HepG2 (cell line): ENCODE results near the gene ANKRD55. TPM values are rescaled to one million over a fixed set of nuclear protein-coding genes. Genes with fewer than 3 reads are reported as not detected.

ENCODE experiments used
- ATF1 ChIP-seq: IDR thresholded peaks from 2 replicates; pipeline ENCODE4 v1.6.1; 2016; ENCODE audit warnings: mild to moderate bottlenecking, control low read depth
- CSRNP1 ChIP-seq: sonication (generic); formaldehyde crosslinking; IDR thresholded peaks from 2 replicates; pipeline ENCODE4 v1.8.1; 2023; ENCODE audit warnings: mild to moderate bottlenecking, missing genetic modification reagents
- DMAP1 ChIP-seq: IDR thresholded peaks from 2 replicates; pipeline ENCODE4 v1.6.1; 2016
- FOSL1 ChIP-seq: sonication (generic); formaldehyde crosslinking; IDR thresholded peaks from 2 replicates; pipeline ENCODE4 v1.9.0; 2021; ENCODE audit warnings: missing genetic modification reagents, borderline replicate concordance
- FOXK1 ChIP-seq: sonication (generic); formaldehyde crosslinking; IDR thresholded peaks from 2 replicates; pipeline ENCODE4 v1.4.0; 2020; ENCODE audit warnings: low read depth, missing genetic modification reagents, borderline replicate concordance
- GATA4 ChIP-seq: sonication (generic); IDR thresholded peaks from 2 replicates; pipeline ENCODE4 v1.6.1; 2016; ENCODE audit warnings: antibody characterized with exemption, low read depth, borderline replicate concordance
- HES4 ChIP-seq: sonication (generic); formaldehyde crosslinking; IDR thresholded peaks from 2 replicates; pipeline ENCODE4 v1.9.0; 2021; ENCODE audit warnings: mild to moderate bottlenecking, missing genetic modification reagents, borderline replicate concordance
- ISL2 ChIP-seq: sonication (generic); formaldehyde crosslinking; IDR thresholded peaks from 2 replicates; pipeline ENCODE4 v1.5.0; 2020; ENCODE audit warnings: missing genetic modification reagents
- MED13 ChIP-seq: sonication (generic); formaldehyde crosslinking; IDR thresholded peaks from 2 replicates; pipeline ENCODE4 v1.5.0; 2020; ENCODE audit warnings: missing genetic modification reagents
- MIER3 ChIP-seq: IDR thresholded peaks from 2 replicates; pipeline ENCODE4 v1.6.1; 2016; ENCODE audit warnings: missing compliant biosample characterization, borderline replicate concordance
- MTF2 ChIP-seq: sonication (generic); formaldehyde crosslinking; IDR thresholded peaks from 2 replicates; pipeline ENCODE4 v1.5.0; 2020; ENCODE audit warnings: missing genetic modification reagents, borderline replicate concordance
- PATZ1 ChIP-seq: sonication (generic); formaldehyde crosslinking; IDR thresholded peaks from 2 replicates; pipeline ENCODE4 v1.4.0; 2020; ENCODE audit warnings: missing genetic modification reagents
- POLR2A ChIP-seq, 2 experiments: IDR thresholded peaks; 2 replicates each; pipeline ENCODE4 v1.6.1; 2011; ENCODE audit warnings: low read depth in 2 of 2, low read length in 2 of 2, mild to moderate bottlenecking in 1 of 2, moderate library complexity in 1 of 2; ENCODE audit not compliant: insufficient read depth in 1 of 2
- PPARG ChIP-seq: conservative IDR thresholded peaks from 2 replicates; pipeline ENCODE4 v1.6.1; 2016; ENCODE audit warnings: missing biosample characterization, missing genetic modification reagents
- SAP130 ChIP-seq: IDR thresholded peaks from 2 replicates; pipeline ENCODE4 v1.6.1; 2016; ENCODE audit warnings: low read depth
- TFE3 ChIP-seq: IDR thresholded peaks from 2 replicates; pipeline ENCODE4 v1.6.1; 2016
- ZGPAT ChIP-seq: IDR thresholded peaks from 2 replicates; pipeline ENCODE4 v1.6.1; 2016; ENCODE audit warnings: mild to moderate bottlenecking
- ZNF430 ChIP-seq: sonication (generic); formaldehyde crosslinking; IDR thresholded peaks from 2 replicates; pipeline ENCODE4 v1.9.0; 2021; ENCODE audit warnings: mild to moderate bottlenecking, missing genetic modification reagents
- ZNF563 ChIP-seq: sonication (generic); formaldehyde crosslinking; IDR thresholded peaks from 2 replicates; pipeline ENCODE4 v1.8.0; 2022; ENCODE audit warnings: mild to moderate bottlenecking, moderate library complexity, missing genetic modification reagents
- ZNF609 ChIP-seq: sonication (generic); formaldehyde crosslinking; IDR thresholded peaks from 2 replicates; pipeline ENCODE4 v1.4.0; 2020; ENCODE audit warnings: mild to moderate bottlenecking, missing genetic modification reagents, borderline replicate concordance
- polyA plus RNA-seq, 8 experiments: library from polyadenylated mRNA; depleted of rRNA in 3 of 8; stranded (reverse) in 7 of 8; unstranded in 1 of 8; fragments of >200 nt; fragmentation: Illumina TruSeq in 4 of 8; extraction: Trizol in 4 of 8; gene quantifications; 2 replicates each; pipeline versions ENCODE4 v1.2.1 to v1.2.3, GENCODE V29; 2011 to 2016; ENCODE audit warnings: low read depth in 4 of 8, missing spikeins in 1 of 8, mixed read lengths in 1 of 8; ENCODE audit not compliant: insufficient read depth in 1 of 8
- total RNA-seq, 5 experiments: library from RNA; depleted of rRNA; stranded (reverse); fragments of >200 nt; fragmentation: Illumina TruSeq; extraction: Trizol; gene quantifications; 2 replicates each; pipeline ENCODE4 v1.2.3, GENCODE V29; 2016; ENCODE audit warnings: low read depth in 1 of 5

Gene ANKRD55
- total and polyA plus RNA-seq, 2 of the 13 experiments (the other 11 are each of a cell fraction or from before 2014, with no cell fraction given), result 0.11 to 0.28 TPM

- TF ChIP-seq MTF2 (CRISPR knock-in tag), result no peak
- TF ChIP-seq FOSL1 (CRISPR knock-in tag), result peak; percentile 31; the same call in 1 of the 2 replicates
- peak; percentile 63 for TF ChIP-seq SAP130
- TF ChIP-seq PATZ1 (CRISPR knock-in tag), result peak; percentile 82
- TF ChIP-seq CSRNP1 (CRISPR knock-in tag), result no peak
- TF ChIP-seq GATA4, result peak; percentile 85
- peak; percentile 83 for TF ChIP-seq PPARG (CRISPR knock-in tag)
- TF ChIP-seq ZGPAT (CRISPR knock-in tag), result peak; percentile 49
- TF ChIP-seq MIER3 (CRISPR knock-in tag), result peak; percentile 76; the same call in 1 of the 2 replicates
- TF ChIP-seq DMAP1 (CRISPR knock-in tag), result peak; percentile 39; the same call in 1 of the 2 replicates
- peak; percentile 86 for TF ChIP-seq MED13 (CRISPR knock-in tag)
- peak; percentile 86; the same call in 1 of the 2 replicates for TF ChIP-seq FOXK1 (CRISPR knock-in tag)
- TF ChIP-seq ZNF430 (CRISPR knock-in tag), result no peak
- 0 out of 2 replicates have a peak, but pooled peaks have one; percentile 29 for TF ChIP-seq ATF1 (CRISPR knock-in tag)
- no peak for TF ChIP-seq ZNF563 (CRISPR knock-in tag)
- TF ChIP-seq ISL2 (CRISPR knock-in tag), result peak; percentile 93
- 0 out of 2 replicates have a peak, but pooled peaks have one; percentile 21 for TF ChIP-seq TFE3 (CRISPR knock-in tag)
- TF ChIP-seq HES4, result no peak
- no peak for TF ChIP-seq POLR2A (IDR thresholded peaks at IDR 0.05; ENCODE audit: insufficient read depth in 1 of 2, low read depth in 2 of 2, low read length in 2 of 2)
- TF ChIP-seq ZNF609, result peak; percentile 64; the same call in 1 of the 2 replicates
Observed at GRCh38 chr5:56202483-56202882, 30.6 kb downstream of the ANKRD55 start (continued).
